ENCODE data around the gene CALCR.

Gene CALCR

DNA sequence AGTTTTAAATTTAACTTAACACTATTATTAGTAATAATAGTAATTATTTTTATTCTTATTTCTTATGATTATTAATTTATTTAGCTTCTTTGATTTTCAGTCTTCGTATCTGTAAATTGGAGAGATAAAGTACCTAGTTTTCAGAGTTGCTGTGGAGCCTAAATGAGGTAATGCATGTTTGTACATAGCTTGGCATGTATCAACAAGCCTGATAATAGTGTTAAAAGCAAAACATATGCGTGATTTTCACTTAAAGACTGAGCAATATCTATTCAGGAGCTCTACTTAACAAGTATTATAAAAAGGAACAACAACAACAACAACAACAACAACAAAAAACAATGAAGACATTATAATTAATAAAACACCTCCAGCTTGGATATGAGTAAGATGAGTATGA, 12.4 kb downstream of the CALCR start:
- DNase-seq (ENCODE audit: extremely low spot score), result no peak
- TF ChIP-seq, protein P1, sequence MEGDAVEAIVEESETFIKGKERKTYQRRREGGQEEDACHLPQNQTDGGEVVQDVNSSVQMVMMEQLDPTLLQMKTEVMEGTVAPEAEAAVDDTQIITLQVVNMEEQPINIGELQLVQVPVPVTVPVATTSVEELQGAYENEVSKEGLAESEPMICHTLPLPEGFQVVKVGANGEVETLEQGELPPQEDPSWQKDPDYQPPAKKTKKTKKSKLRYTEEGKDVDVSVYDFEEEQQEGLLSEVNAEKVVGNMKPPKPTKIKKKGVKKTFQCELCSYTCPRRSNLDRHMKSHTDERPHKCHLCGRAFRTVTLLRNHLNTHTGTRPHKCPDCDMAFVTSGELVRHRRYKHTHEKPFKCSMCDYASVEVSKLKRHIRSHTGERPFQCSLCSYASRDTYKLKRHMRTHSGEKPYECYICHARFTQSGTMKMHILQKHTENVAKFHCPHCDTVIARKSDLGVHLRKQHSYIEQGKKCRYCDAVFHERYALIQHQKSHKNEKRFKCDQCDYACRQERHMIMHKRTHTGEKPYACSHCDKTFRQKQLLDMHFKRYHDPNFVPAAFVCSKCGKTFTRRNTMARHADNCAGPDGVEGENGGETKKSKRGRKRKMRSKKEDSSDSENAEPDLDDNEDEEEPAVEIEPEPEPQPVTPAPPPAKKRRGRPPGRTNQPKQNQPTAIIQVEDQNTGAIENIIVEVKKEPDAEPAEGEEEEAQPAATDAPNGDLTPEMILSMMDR (IDR thresholded peaks at IDR 0.05; ENCODE audit: control extremely low read depth, extremely low read depth, low read depth, missing control alignments), result no peak
- POLR2A ChIA-PET, result no interaction called here
- CTCF ChIA-PET, result interaction anchor here (1.3 to 2.1 kb wide), 3 partner anchors 8 to 12 kb away, joined by 4 to 8 read pairs (median 7); no protein-coding TSS in a partner anchor

DNA sequence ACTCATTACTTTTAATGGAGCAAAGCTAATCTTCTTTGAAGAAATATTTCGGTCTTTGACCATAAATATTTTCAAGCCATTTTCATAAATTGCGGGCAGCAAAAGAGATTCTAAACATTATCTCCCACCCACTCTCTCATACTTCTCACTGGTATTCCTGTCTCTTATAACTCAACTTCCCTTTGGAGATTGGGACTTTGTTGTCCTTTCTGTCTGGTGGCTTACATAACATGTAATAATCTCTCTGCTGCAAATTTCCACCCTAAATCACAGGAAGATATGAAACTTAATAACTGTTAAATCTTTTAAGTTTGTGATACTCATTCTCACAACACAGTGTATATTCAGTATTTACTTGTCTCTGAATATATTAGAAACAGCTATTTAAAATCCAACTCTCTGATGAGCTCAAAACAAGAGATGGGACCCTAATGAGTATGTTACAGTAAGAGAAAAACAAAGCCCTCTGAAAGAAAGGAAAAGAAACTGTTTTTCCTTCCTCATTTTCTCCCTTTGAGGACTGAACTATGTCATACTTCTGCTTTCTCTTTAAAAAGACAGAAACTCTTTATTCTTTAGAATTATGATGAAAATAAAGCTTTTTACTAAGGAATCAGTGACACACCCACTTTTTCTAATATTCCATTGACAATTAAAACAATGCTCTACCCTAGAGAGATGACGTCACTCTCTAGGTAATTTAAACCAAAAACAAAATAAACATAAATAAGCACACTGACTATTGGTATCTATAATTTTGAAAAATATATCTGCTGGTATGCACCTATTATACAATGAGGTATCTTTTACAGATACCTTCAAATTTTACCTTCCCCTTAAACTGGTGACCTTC, 14.7 kb downstream of the CALCR start:
- TF ChIP-seq, protein P1 (IDR thresholded peaks at IDR 0.05; ENCODE audit: control extremely low read depth, extremely low read depth, low read depth, missing control alignments), result no peak
- ChIA-PET POLR2A (no interaction called here), CTCF (interaction anchor here (1.1 to 1.4 kb wide), 4 partner anchors 9 to 20 kb away, joined by 3 to 5 read pairs (median 3); partner anchors contain the start of gene CALCR)
- no peak for DNase-seq (ENCODE audit: extremely low spot score)

DNA sequence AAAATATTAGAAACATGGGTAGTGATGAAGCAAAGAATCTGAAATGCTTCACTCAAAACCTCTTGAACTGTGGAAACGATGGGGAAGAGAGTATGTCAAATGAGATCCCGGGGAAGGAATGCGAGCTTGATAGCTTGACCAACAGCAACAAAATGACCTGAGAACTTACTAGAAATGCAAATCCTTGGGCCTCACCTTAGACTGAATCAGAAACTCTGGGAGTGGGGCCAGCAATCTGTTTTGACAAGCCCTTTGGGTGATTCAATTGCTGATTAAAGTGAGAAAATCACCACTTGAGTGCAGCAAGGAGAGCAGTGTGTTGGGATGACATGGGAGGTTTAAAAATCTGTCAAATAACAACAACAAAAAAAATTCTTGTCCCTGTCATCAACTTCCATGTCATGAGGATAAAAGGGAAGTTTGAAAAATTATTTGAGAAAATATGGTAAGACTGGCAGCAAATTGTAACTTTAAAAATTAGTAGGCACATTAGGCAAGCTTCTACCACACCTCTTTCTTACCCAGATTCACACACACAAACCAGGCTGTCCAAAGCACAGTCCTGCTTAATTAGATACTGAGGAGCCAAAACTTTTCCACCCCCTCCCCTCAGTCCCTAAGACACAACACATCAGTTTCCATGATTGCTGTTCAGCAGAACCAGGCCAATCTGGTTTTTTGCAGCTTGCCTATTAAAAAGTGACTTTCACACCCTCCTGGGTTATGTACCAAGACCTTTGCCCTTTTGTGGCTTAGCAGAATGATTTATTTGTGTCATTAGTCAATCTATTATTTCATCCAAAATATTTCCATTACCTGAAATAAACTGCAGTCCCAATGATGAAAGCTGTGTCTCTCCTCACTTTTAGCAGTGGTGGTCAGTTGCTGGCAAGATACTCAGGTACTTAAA, 15.6 kb downstream of the CALCR start:
- CTCF ChIA-PET, result interaction anchor here (1.3 to 1.4 kb wide), 2 partner anchors 8 to 21 kb away, joined by 3 to 5 read pairs; no protein-coding TSS in a partner anchor
- no peak for DNase-seq (ENCODE audit: extremely low spot score)
- POLR2A ChIA-PET, result no interaction called here
- TF ChIP-seq, protein P1 (IDR thresholded peaks at IDR 0.05; ENCODE audit: control extremely low read depth, extremely low read depth, low read depth, missing control alignments), result no peak

DNA sequence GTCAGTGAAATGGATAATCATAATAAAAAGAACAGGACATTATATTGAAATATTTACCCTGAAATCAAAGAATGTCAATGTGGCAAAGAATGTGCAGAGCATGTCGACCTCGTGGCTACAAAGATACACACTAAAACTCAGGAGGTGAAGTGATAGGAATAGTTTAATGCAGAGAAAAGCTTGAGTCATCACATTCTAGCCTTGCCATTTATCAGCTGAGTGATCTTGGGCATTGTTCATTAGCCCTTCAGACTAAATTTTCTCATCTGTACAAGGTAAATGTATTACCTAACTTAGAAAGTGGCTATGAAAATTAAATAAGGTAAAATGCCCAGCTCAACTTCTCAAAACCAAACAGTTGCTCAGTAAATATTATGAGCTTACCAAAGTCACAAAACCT, 22.6 kb downstream of the CALCR start:
- ChIA-PET POLR2A (no interaction called here), CTCF (interaction anchor here (0.7 to 5.6 kb wide), 6 partner anchors 10 to 311 kb away, joined by 3 to 56 read pairs (median 7); no protein-coding TSS in a partner anchor)
- TF ChIP-seq, protein P1 (IDR thresholded peaks at IDR 0.05; ENCODE audit: control extremely low read depth, extremely low read depth, low read depth, missing control alignments), result no peak
- DNase-seq (ENCODE audit: extremely low spot score), result no peak

DNA sequence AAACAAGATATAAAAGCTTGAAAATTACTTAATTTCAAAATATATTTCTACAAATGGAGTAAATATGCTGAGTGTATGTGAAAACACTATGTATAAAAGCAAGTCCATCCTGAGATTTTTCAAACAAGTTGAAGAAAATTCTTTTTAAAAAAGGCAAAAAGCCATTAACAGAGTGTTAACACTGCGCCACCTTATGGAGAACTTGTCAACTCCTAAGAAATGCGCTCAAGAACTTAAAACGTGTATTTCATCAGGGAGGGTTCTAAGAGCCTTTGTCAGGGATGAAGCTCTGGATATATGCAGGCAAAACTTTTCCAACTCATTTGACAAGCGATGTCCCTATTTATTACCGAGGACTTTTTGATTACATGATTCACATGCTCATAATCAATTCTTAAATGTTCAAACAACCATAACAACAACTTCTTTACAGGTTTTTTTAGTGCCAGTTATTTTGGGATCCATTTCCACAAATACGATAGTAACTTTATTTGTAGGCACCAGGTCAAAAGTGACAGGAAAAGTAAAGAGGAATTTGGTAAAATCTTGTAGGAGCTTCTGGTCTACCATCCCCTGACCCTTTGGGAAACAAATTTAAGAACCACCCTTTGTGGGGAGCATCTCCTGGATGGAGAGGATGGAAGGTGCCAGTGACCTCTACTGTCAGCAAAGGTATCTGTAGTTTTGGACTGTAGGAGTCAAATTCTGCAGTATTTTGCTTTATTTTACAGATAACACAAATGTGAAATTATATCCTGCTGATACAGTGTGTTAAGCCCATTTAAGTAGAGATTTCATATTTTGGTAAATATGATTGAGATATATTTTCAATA, 23.2 kb downstream of the CALCR start:
- CTCF ChIA-PET, result interaction anchor here (1.0 to 5.6 kb wide), 9 partner anchors 8 to 310 kb away, joined by 3 to 56 read pairs (median 7); no protein-coding TSS in a partner anchor
- peak; percentile 3 for DNase-seq (ENCODE audit: extremely low spot score)
- POLR2A ChIA-PET, result no interaction called here
- TF ChIP-seq, protein P1 (IDR thresholded peaks at IDR 0.05; ENCODE audit: control extremely low read depth, extremely low read depth, low read depth, missing control alignments), result peak; percentile 53

Data from GM10248 (cell line).